Tibial nerve (tissue), 3 donors: ENCODE results near the gene MLPH.

Experiments
- CTCF ChIP-seq, 5 experiments: fragments of 200-600 bp in 3 of 5; fragments of 450-650 bp in 2 of 5; sonication (generic) in 3 of 5; IDR thresholded peaks; one replicate each; pipeline ENCODE4 v1.5.1; 2016 to 2019; ENCODE audit warnings: antibody characterized with exemption in 5 of 5, mild to moderate bottlenecking in 3 of 5, moderate library complexity in 2 of 5
- POLR2A ChIP-seq, 2 donors: fragments of 450-650 bp; IDR thresholded peaks; one replicate each; pipeline ENCODE4 v1.6.1; 2017; ENCODE audit warnings: antibody characterized with exemption in 2 of 2, mild to moderate bottlenecking in 2 of 2, moderate library complexity in 2 of 2

DNA sequence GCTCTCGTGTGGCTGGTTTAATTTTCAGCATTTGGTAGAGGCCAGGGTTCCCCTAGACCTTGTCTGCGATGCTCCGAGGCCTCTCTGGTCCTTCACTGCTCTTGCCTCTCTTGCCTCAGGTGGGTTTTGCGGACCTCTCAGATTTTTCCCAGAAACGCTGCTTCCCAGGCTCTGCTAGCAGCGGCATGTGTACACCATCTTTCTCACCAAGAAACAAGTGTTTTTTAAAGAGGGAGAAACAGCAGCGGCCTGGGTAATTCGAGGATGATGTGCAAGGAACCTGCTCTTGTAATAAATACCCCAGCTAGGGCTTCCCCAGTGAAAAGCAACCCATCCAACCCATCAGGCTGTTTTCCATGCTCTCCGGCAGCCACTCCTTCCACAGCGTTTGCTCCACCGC is 39.6 kb upstream of the MLPH start:
- no peak for TF ChIP-seq CTCF (IDR thresholded peaks at IDR 0.05)
- TF ChIP-seq POLR2A (IDR thresholded peaks at IDR 0.05): no peak
